K562 (cell line): ENCODE measurements around the gene PMM1. TPM values are rescaled to one million over a fixed set of nuclear protein-coding genes. Genes with fewer than 3 reads are reported as not detected.

ENCODE experiments used
- BACH1 ChIP-seq: fragments of 200-800 bp; sonication (Bioruptor generic); IDR thresholded peaks from 2 replicates; pipeline ENCODE4 v1.6.1; 2016; ENCODE audit warnings: missing genetic modification characterization, missing compliant biosample characterization
- E2F1 ChIP-seq: sonication (generic); formaldehyde crosslinking; IDR thresholded peaks from 2 replicates; pipeline ENCODE4 v1.8.1; 2023; ENCODE audit warnings: mild to moderate bottlenecking, missing genetic modification reagents, moderate library complexity
- E2F3 ChIP-seq: fragments of 250-450 bp; sonication (Bioruptor Pico); IDR thresholded peaks from 2 replicates; pipeline ENCODE4 v1.4.0; 2020; ENCODE audit warnings: mild to moderate bottlenecking
- GTF2B ChIP-seq: IDR thresholded peaks from 2 replicates; pipeline ENCODE4 v1.6.1; 2011; ENCODE audit not compliant: insufficient read length; ENCODE audit errors: extremely low read depth
- GTF3C2 ChIP-seq: IDR thresholded peaks from 3 replicates; pipeline ENCODE4 v1.6.1; 2011; ENCODE audit warnings: borderline replicate concordance, mild to moderate bottlenecking, moderate library complexity; ENCODE audit not compliant: insufficient read length; ENCODE audit errors: extremely low read depth
- NCOA2 ChIP-seq, 2 experiments: fragments of 450-650 bp; IDR thresholded peaks; 2 replicates each; pipeline ENCODE4 v1.6.1; 2018; ENCODE audit warnings: mild to moderate bottlenecking in 2 of 2, moderate library complexity in 1 of 2; ENCODE audit not compliant: partially characterized antibody in 2 of 2
- NFRKB ChIP-seq: fragments of 450-650 bp; IDR thresholded peaks from 2 replicates; pipeline ENCODE4 v1.6.1; 2016; ENCODE audit warnings: low read depth
- NR4A1 ChIP-seq, 2 experiments: fragments of 250-450 bp in 1 of 2; fragments of 450-650 bp in 1 of 2; sonication (Bioruptor Pico) in 1 of 2; IDR thresholded peaks; 2 replicates each; pipeline versions ENCODE4 v1.4.0 to v1.6.1; 2016 to 2020; ENCODE audit warnings: mild to moderate bottlenecking in 2 of 2, missing compliant biosample characterization in 1 of 2, missing genetic modification characterization in 1 of 2, moderate library complexity in 1 of 2
- NRF1 ChIP-seq, 2 experiments: fragments of 450-650 bp; IDR thresholded peaks in 1 of 2; conservative IDR thresholded peaks in 1 of 2; 2 replicates each; pipeline ENCODE4 v1.6.1; 2014; ENCODE audit warnings: mild to moderate bottlenecking in 2 of 2
- PHF8 ChIP-seq: fragments of 200-600 bp; sonication (generic); IDR thresholded peaks from 2 replicates; pipeline ENCODE4 v1.6.1; 2012; ENCODE audit warnings: mixed run types, mild to moderate bottlenecking, inconsistent platforms, low read length, moderate library complexity, borderline replicate concordance
- RAD21 ChIP-seq, 2 experiments: fragments of 250-450 bp in 1 of 2; fragments of 450-650 bp in 1 of 2; sonication (Bioruptor Pico) in 1 of 2; formaldehyde crosslinking in 1 of 2; IDR thresholded peaks in 1 of 2; conservative IDR thresholded peaks in 1 of 2; 2 replicates each; pipeline versions ENCODE4 v1.4.0 to v1.8.0; 2020 to 2022; ENCODE audit warnings: mild to moderate bottlenecking in 2 of 2, moderate library complexity in 1 of 2
- RB1 ChIP-seq: fragments of 450-650 bp; IDR thresholded peaks from 2 replicates; pipeline ENCODE4 v1.6.1; 2017; ENCODE audit warnings: low read depth, mild to moderate bottlenecking
- RBM39 ChIP-seq: fragments of 200-400 bp; formaldehyde crosslinking; optimal IDR thresholded peaks from 2 replicates; pipeline ENCODE3; 2018; ENCODE audit warnings: low read depth, low read length
- SMARCA5 ChIP-seq: fragments of 450-650 bp; IDR thresholded peaks from 2 replicates; pipeline ENCODE4 v1.6.1; 2016
- SMC3 ChIP-seq: conservative IDR thresholded peaks from 2 replicates; pipeline ENCODE4 v1.6.1; 2011; ENCODE audit warnings: low read depth, low read length, improper control_type of control experiment; ENCODE audit not compliant: insufficient read depth
- SNIP1 ChIP-seq: fragments of 450-650 bp; IDR thresholded peaks from 2 replicates; pipeline ENCODE4 v1.7.1; 2017; ENCODE audit warnings: low read depth, mild to moderate bottlenecking
- TAF15 ChIP-seq: fragments of 200-400 bp; formaldehyde crosslinking; IDR thresholded peaks from 2 replicates; pipeline ENCODE4 v1.6.1; 2017; ENCODE audit warnings: mild to moderate bottlenecking, low read depth, low read length, moderate library complexity
- ZFP91 ChIP-seq: sonication (generic); formaldehyde crosslinking; IDR thresholded peaks from 2 replicates; pipeline ENCODE4 v1.8.0; 2022; ENCODE audit warnings: mild to moderate bottlenecking, missing genetic modification reagents
- ZNF23 ChIP-seq: fragments of 250-450 bp; sonication (Bioruptor Pico); IDR thresholded peaks from 2 replicates; pipeline ENCODE4 v1.4.0; 2020; ENCODE audit warnings: mild to moderate bottlenecking
- ZNF41 ChIP-seq: fragments of 250-450 bp; sonication (Bioruptor Pico); conservative IDR thresholded peaks from 2 replicates; pipeline ENCODE4 v1.4.0; 2020; ENCODE audit warnings: mild to moderate bottlenecking
- ZNF511 ChIP-seq: sonication (generic); formaldehyde crosslinking; IDR thresholded peaks from 2 replicates; pipeline ENCODE4 v1.8.0; 2022; ENCODE audit warnings: mild to moderate bottlenecking, missing genetic modification reagents
- ZZZ3 ChIP-seq: fragments of 450-650 bp; IDR thresholded peaks from 2 replicates; pipeline ENCODE4 v1.6.1; 2016; ENCODE audit warnings: antibody characterized with exemption, mild to moderate bottlenecking, moderate library complexity
- polyA plus RNA-seq, 8 experiments: library from polyadenylated mRNA; depleted of rRNA in 4 of 8; stranded (reverse) in 5 of 8; unstranded in 3 of 8; fragments of >200 nt; fragmentation: Nextera tagmentation in 2 of 8; fragmentation: Illumina TruSeq in 1 of 8; extraction: Ambion mirVana in 2 of 8; extraction: Trizol in 1 of 8; gene quantifications; 2 replicates each; pipeline versions ENCODE4 v1.2.1 to v1.2.3, GENCODE V29; 2011 to 2014; ENCODE audit warnings: inconsistent platforms in 1 of 8, missing spikeins in 1 of 8
- total RNA-seq, 7 experiments: library from RNA; depleted of rRNA in 6 of 7; stranded (reverse); fragments of >200 nt in 6 of 7; fragmentation: Illumina TruSeq in 2 of 7; extraction: Trizol in 2 of 7; gene quantifications; 2 replicates each; pipeline versions ENCODE4 v1.2.1 to v1.2.3, GENCODE V29; 2011 to 2021; ENCODE audit warnings: low replicate concordance in 1 of 7

The PMM1 gene
- total and polyA plus RNA-seq, 9 of the 15 experiments (the other 6 are each of a cell fraction or from before 2014, with no cell fraction given): 10.2 to 31.7 (median 20.3) TPM

- no peak for TF ChIP-seq GTF2B
- no peak for TF ChIP-seq E2F3
- TF ChIP-seq NR4A1 (CRISPR knock-in tag; IDR thresholded peaks at IDR 0.05): no peak
- no peak for TF ChIP-seq NR4A1 (tag; IDR thresholded peaks at IDR 0.05)
- TF ChIP-seq ZNF23 (CRISPR knock-in tag): no peak
- TF ChIP-seq NCOA2 (IDR thresholded peaks at IDR 0.05; ENCODE audit: partially characterized antibody in 2 of 2): no peak
- no peak for TF ChIP-seq TAF15
- peak; percentile 78 for TF ChIP-seq SMC3
- no peak for TF ChIP-seq PHF8
- 0 out of 4 replicates have a peak, but pooled peaks of 1 of the 2 experiments have one; percentile 12 for TF ChIP-seq NRF1 (conservative IDR thresholded peaks at IDR 0.05 in 1 of 2, IDR thresholded peaks at IDR 0.05 in 1 of 2)
- no peak for TF ChIP-seq ZNF511
- TF ChIP-seq ZZZ3: no peak
- TF ChIP-seq ZNF41 (CRISPR knock-in tag): no peak
- no peak for TF ChIP-seq SNIP1
- TF ChIP-seq RBM39: no peak
- TF ChIP-seq ZFP91 (CRISPR knock-in tag): no peak
- no peak for TF ChIP-seq GTF3C2
- TF ChIP-seq RAD21 (CRISPR knock-in tag; conservative IDR thresholded peaks at IDR 0.05 in 1 of 2, IDR thresholded peaks at IDR 0.05 in 1 of 2): peak; percentile 46 to 80
- TF ChIP-seq E2F1 (CRISPR knock-in tag): no peak
- no peak for TF ChIP-seq SMARCA5
- peak; percentile 33; the same call in 1 of the 2 replicates for TF ChIP-seq RB1
- TF ChIP-seq NFRKB: no peak
- no peak for TF ChIP-seq BACH1 (tag)
Measured at GRCh38 chr22:41576877-41577276, 12.8 kb downstream of the PMM1 start (continued).
